GM23248 (cell line): Measurements from ENCODE around the gene GALNT2.

Experiments
- EZH2 ChIP-seq: fragments of 200-600 bp; sonication (generic); IDR thresholded peaks from 2 replicates; pipeline ENCODE4 v1.6.1; 2018; ENCODE audit warnings: antibody characterized with exemption, mild to moderate bottlenecking; ENCODE audit not compliant: insufficient read depth, poor library complexity, severe bottlenecking
- EZH2phosphoT487 ChIP-seq: fragments of 200-600 bp; sonication (generic); IDR thresholded peaks from 2 replicates; pipeline ENCODE4 v1.6.1; 2018; ENCODE audit warnings: antibody characterized with exemption, moderate library complexity, mild to moderate bottlenecking, low read depth; ENCODE audit not compliant: insufficient read depth

- TF ChIP-seq EZH2 (no peak), EZH2phosphoT487 (no peak)
Observed at GRCh38 chr1:230131457-230131856, 64.4 kb downstream of the GALNT2 start.
